H1 (cell line): Measurements from ENCODE around the gene ASIC5. TPM values are rescaled to one million over a fixed set of nuclear protein-coding genes. Genes with fewer than 3 reads are reported as not detected.

Experiments used
- CTCF ChIA-PET: fragments of 300-600 bp; sonication (Branson Sonifier 250); formaldehyde crosslinking; loops from one replicate; lab custom pipeline; 2021; ENCODE audit not compliant: partially characterized antibody; lab: Charles Lee
- POLR2A ChIA-PET: fragments of 300-600 bp; sonication (Branson Sonifier 250); formaldehyde crosslinking; loops from one replicate; lab custom pipeline; 2021; ENCODE audit warnings: inconsistent platforms; ENCODE audit not compliant: partially characterized antibody; lab: Charles Lee
- DNase-seq, 2 experiments: peaks; one replicate each; pipeline versions ENCODE4 v3.0.0 to v3.0.0-alpha.2; 2010 to 2022; ENCODE audit warnings: low spot score in 2 of 2, low read depth in 1 of 2, mixed read lengths in 1 of 2
- FAIRE-seq: peaks from 2 replicates; lab custom pipeline; 2011; peaks lifted over from hg19 to GRCh38; lab: Jason Lieb, UNC
- H2AFZ ChIP-seq: 2 replicates; pipeline ENCODE4 v1.8.1; 2012; ENCODE audit warnings: low read length, inconsistent platforms
- H2AK5ac ChIP-seq: 2 replicates; pipeline ENCODE4 v1.6.1; 2013; ENCODE audit warnings: low read depth, low read length
- H2BK120ac ChIP-seq: replicated peaks from 2 replicates; pipeline ENCODE3; 2013; ENCODE audit warnings: low read depth, low read length, inconsistent platforms
- H2BK12ac ChIP-seq: 2 replicates; pipeline ENCODE4 v1.6.1; 2013; ENCODE audit warnings: low read depth, low read length
- H2BK15ac ChIP-seq: 2 replicates; pipeline ENCODE4 v1.6.1; 2013; ENCODE audit warnings: low read length
- H2BK20ac ChIP-seq: 2 replicates; pipeline ENCODE4 v1.6.1; 2013; ENCODE audit warnings: low read length
- H2BK5ac ChIP-seq: 2 replicates; pipeline ENCODE4 v1.6.1; 2013; ENCODE audit warnings: low read depth, low read length
- H3K14ac ChIP-seq: 2 replicates; pipeline ENCODE4 v1.6.1; 2013; ENCODE audit warnings: inconsistent platforms; ENCODE audit not compliant: insufficient read length
- H3K18ac ChIP-seq: 2 replicates; pipeline ENCODE4 v1.6.1; 2013; ENCODE audit warnings: low read length; ENCODE audit errors: extremely low read depth
- H3K23ac ChIP-seq: 2 replicates; pipeline ENCODE4 v1.6.1; 2013; ENCODE audit warnings: inconsistent platforms; ENCODE audit not compliant: insufficient read length
- H3K23me2 ChIP-seq: 2 replicates; pipeline ENCODE4 v1.6.1; 2013; ENCODE audit warnings: low read depth, low read length
- H3K27ac ChIP-seq: 2 replicates; pipeline ENCODE4 v1.6.1; 2011; ENCODE audit warnings: low read depth, low read length, inconsistent platforms
- H3K27me3 ChIP-seq, 4 experiments: replicated peaks in 1 of 4; 1 replicate in 1 of 4; 2 replicates in 3 of 4; pipeline versions ENCODE4 v1.6.1 to v1.8.1; 2011 to 2013; ENCODE audit warnings: low read length in 3 of 4, mild to moderate bottlenecking in 3 of 4, inconsistent platforms in 2 of 4, mixed read lengths in 2 of 4, moderate library complexity in 1 of 4; ENCODE audit not compliant: control insufficient read depth in 3 of 4, insufficient read depth in 3 of 4; ENCODE audit errors: extremely low read depth in 1 of 4
- H3K36me3 ChIP-seq, 4 experiments: 2 replicates each; pipeline versions ENCODE4 v1.6.1 to v1.8.1; 2011 to 2013; ENCODE audit warnings: mild to moderate bottlenecking in 4 of 4, low read length in 3 of 4, moderate library complexity in 2 of 4, control low read depth in 1 of 4, inconsistent platforms in 1 of 4; ENCODE audit not compliant: insufficient read depth in 4 of 4, control insufficient read depth in 2 of 4
- H3K4ac ChIP-seq: replicated peaks from 2 replicates; pipeline ENCODE3; 2013; ENCODE audit warnings: low read length, low read depth, mixed read lengths, inconsistent platforms; ENCODE audit not compliant: insufficient read length
- H3K4me1 ChIP-seq, 4 experiments: replicated peaks in 1 of 4; 1 replicate in 1 of 4; 2 replicates in 3 of 4; pipeline versions ENCODE4 v1.6.1 to v1.8.1; 2011 to 2013; ENCODE audit warnings: low read length in 3 of 4, inconsistent platforms in 2 of 4, mixed read lengths in 1 of 4; ENCODE audit not compliant: insufficient read depth in 4 of 4, control insufficient read depth in 3 of 4
- H3K4me2 ChIP-seq, 2 experiments: 2 replicates each; pipeline versions ENCODE4 v1.6.1 to v1.8.1; 2011 to 2013; ENCODE audit warnings: low read depth in 2 of 2, low read length in 2 of 2, control low read depth in 1 of 2, inconsistent platforms in 1 of 2, mild to moderate bottlenecking in 1 of 2; ENCODE audit not compliant: insufficient read depth in 1 of 2
- H3K4me3 ChIP-seq, 4 experiments: fragments of 200-600, 300-600 bp in 1 of 4; sonication (generic), shearing (Covaris generic), sonication (Bioruptor Twin) in 1 of 4; 2 replicates each; pipeline versions ENCODE4 v1.5.1 to v1.8.1; 2011 to 2016; ENCODE audit warnings: low read length in 4 of 4, low read depth in 3 of 4, control low read depth in 2 of 4, inconsistent platforms in 2 of 4, mild to moderate bottlenecking in 2 of 4, mixed read lengths in 1 of 4, moderate library complexity in 1 of 4; ENCODE audit not compliant: insufficient read depth in 2 of 4; ENCODE audit errors: extremely low read depth in 1 of 4
- H3K56ac ChIP-seq: replicated peaks from 2 replicates; pipeline ENCODE3; 2013; ENCODE audit warnings: low read depth, mild to moderate bottlenecking, mixed read lengths, low read length, inconsistent platforms; ENCODE audit not compliant: insufficient read length
- H3K79me1 ChIP-seq: 2 replicates; pipeline ENCODE4 v1.6.1; 2013; ENCODE audit warnings: low read depth, low read length, control low read depth
- H3K79me2 ChIP-seq, 2 experiments: 2 replicates each; pipeline versions ENCODE4 v1.6.1 to v1.8.1; 2012 to 2013; ENCODE audit warnings: low read length in 2 of 2, mild to moderate bottlenecking in 2 of 2, inconsistent platforms in 1 of 2; ENCODE audit not compliant: insufficient read depth in 2 of 2, control insufficient read depth in 1 of 2
- H3K9ac ChIP-seq, 4 experiments: replicated peaks in 1 of 4; 1 replicate in 1 of 4; 2 replicates in 3 of 4; pipeline versions ENCODE4 v1.6.1 to v1.8.1; 2011 to 2013; ENCODE audit warnings: low read depth in 3 of 4, low read length in 3 of 4, control low read depth in 2 of 4, mild to moderate bottlenecking in 2 of 4, moderate library complexity in 2 of 4, inconsistent platforms in 1 of 4; ENCODE audit errors: extremely low read depth in 1 of 4
- H3K9me3 ChIP-seq, 2 experiments: 2 replicates each; pipeline versions ENCODE4 v1.6.1 to v1.8.1; 2012 to 2013; ENCODE audit warnings: mild to moderate bottlenecking in 2 of 2, moderate library complexity in 2 of 2, control low read depth in 1 of 2, inconsistent platforms in 1 of 2, low read depth in 1 of 2, low read length in 1 of 2, mixed read lengths in 1 of 2; ENCODE audit not compliant: insufficient read depth in 2 of 2
- H4K20me1 ChIP-seq, 2 experiments: replicated peaks in 1 of 2; 2 replicates each; pipeline versions ENCODE3 to v1.8.1; 2011 to 2013; ENCODE audit warnings: inconsistent platforms in 2 of 2, low read length in 2 of 2, mild to moderate bottlenecking in 1 of 2; ENCODE audit not compliant: insufficient read depth in 2 of 2, control insufficient read depth in 1 of 2
- H4K5ac ChIP-seq: 2 replicates; pipeline ENCODE4 v1.6.1; 2013; ENCODE audit warnings: low read length, low read depth, mixed read lengths, inconsistent platforms; ENCODE audit not compliant: insufficient read length
- H4K8ac ChIP-seq: 2 replicates; pipeline ENCODE4 v1.8.0; 2013; ENCODE audit warnings: mild to moderate bottlenecking, moderate library complexity, low read length, inconsistent platforms; ENCODE audit not compliant: insufficient read depth; ENCODE audit errors: extremely low read depth
- H4K91ac ChIP-seq: replicated peaks from 2 replicates; pipeline ENCODE3; 2013; ENCODE audit warnings: low read length, mixed read lengths, inconsistent platforms; ENCODE audit not compliant: insufficient read length
- ATF3 ChIP-seq: IDR thresholded peaks from 2 replicates; pipeline ENCODE4 v1.6.1; 2011; ENCODE audit warnings: low read depth, mild to moderate bottlenecking, low read length; ENCODE audit not compliant: insufficient read depth
- BACH1 ChIP-seq: IDR thresholded peaks from 2 replicates; pipeline ENCODE4 v1.6.1; 2012; ENCODE audit warnings: low read length, improper control_type of control experiment
- CEBPB ChIP-seq: IDR thresholded peaks from 2 replicates; pipeline ENCODE4 v1.6.1; 2012; ENCODE audit warnings: low read depth, low read length
- HDAC6 ChIP-seq: IDR thresholded peaks from one replicate; pipeline ENCODE4 v1.7.1; 2012; ENCODE audit warnings: low read depth, mild to moderate bottlenecking, inconsistent platforms, low read length, moderate library complexity
- NRF1 ChIP-seq: IDR thresholded peaks from 2 replicates; pipeline ENCODE4 v1.6.1; 2011; ENCODE audit warnings: mild to moderate bottlenecking, low read depth, low read length, improper control_type of control experiment
- POU5F1 ChIP-seq: IDR thresholded peaks from 2 replicates; pipeline ENCODE4 v1.6.1; 2011; ENCODE audit warnings: low read depth, mild to moderate bottlenecking, low read length, moderate library complexity
- RAD21 ChIP-seq, 2 experiments: IDR thresholded peaks in 1 of 2; conservative IDR thresholded peaks in 1 of 2; 2 replicates each; pipeline ENCODE4 v1.6.1; 2011; ENCODE audit warnings: low read depth in 2 of 2, low read length in 2 of 2, improper control_type of control experiment in 1 of 2, inconsistent platforms in 1 of 2, mild to moderate bottlenecking in 1 of 2, moderate library complexity in 1 of 2
- SIRT6 ChIP-seq: IDR thresholded peaks from one replicate; pipeline ENCODE4 v1.7.1; 2012; ENCODE audit warnings: low read length, inconsistent platforms
- SUZ12 ChIP-seq: fragments of 200-600 bp; sonication (generic); IDR thresholded peaks from 2 replicates; pipeline ENCODE4 v1.6.1; 2012; ENCODE audit warnings: mild to moderate bottlenecking, inconsistent platforms, low read length, moderate library complexity, mixed read lengths
- TAF1 ChIP-seq: IDR thresholded peaks from 2 replicates; pipeline ENCODE4 v1.6.1; 2011; ENCODE audit warnings: mild to moderate bottlenecking, low read depth, low read length
- TBP ChIP-seq: IDR thresholded peaks from 2 replicates; pipeline ENCODE4 v1.6.1; 2011; ENCODE audit warnings: low read depth, low read length, improper control_type of control experiment
- USF2 ChIP-seq: IDR thresholded peaks from 2 replicates; pipeline ENCODE4 v1.6.1; 2011; ENCODE audit warnings: low read length, improper control_type of control experiment
- YY1 ChIP-seq: IDR thresholded peaks from 2 replicates; pipeline ENCODE4 v1.6.1; 2011; ENCODE audit warnings: low read depth, mild to moderate bottlenecking, low read length
- WGBS, 2 experiments: shearing (Covaris generic) in 1 of 2; methylation state at CpG; one replicate each; pipeline versions ENCODE4 v1.1.6 to v1.1.7; 2013 to 2015; ENCODE audit warnings: low lambda C conversion rate in 2 of 2, mixed read lengths in 2 of 2, inconsistent platforms in 1 of 2, low coverage in 1 of 2, missing lambda C conversion rate in 1 of 2; ENCODE audit not compliant: insufficient replicate concordance in 2 of 2, insufficient coverage in 1 of 2, insufficient read length in 1 of 2; ENCODE audit errors: extremely low coverage in 1 of 2, missing lambda C conversion rate in 1 of 2; 5-methylcytosine and 5-hydroxymethylcytosine counted together
- polyA plus RNA-seq, 7 experiments: library from polyadenylated mRNA; depleted of rRNA in 3 of 7; stranded (reverse) in 5 of 7; unstranded in 2 of 7; fragments of >200 nt in 5 of 7; fragments of 200-250 nt in 2 of 7; gene quantifications; 1 replicate in 5 of 7; 2 replicates in 1 of 7; 4 replicates in 1 of 7; pipeline versions ENCODE4 v1.2.1 to v1.2.3, GENCODE V29; 2011 to 2013; ENCODE audit warnings: missing spikeins in 2 of 7, mixed read lengths in 2 of 7
- total RNA-seq: library from RNA; stranded (reverse); fragmentation: NEBNext Ultra II Directional; extraction: Animal tissue kit (Norgen Biotek cat#: 25700); gene quantifications from 2 replicates; pipeline ENCODE4 v1.2.1, GENCODE V29; 2021

The ASIC5 gene
- total and polyA plus RNA-seq, 2 of the 8 experiments (the other 6 are each of a cell fraction or from before 2014, with no cell fraction given): not detected

GRCh38 chr4:155881555-155881954, 15.5 kb upstream of the ASIC5 start:
- FAIRE-seq: no peak
- TF ChIP-seq BACH1 (no peak), RAD21 (IDR thresholded peaks at IDR 0.05 in 1 of 2, conservative IDR thresholded peaks at IDR 0.05 in 1 of 2; ENCODE audit: low read depth in 2 of 2, low read length in 2 of 2) (no peak), CEBPB (no peak), SUZ12 (no peak), POU5F1 (no peak), HDAC6 (no peak), TBP (no peak), SIRT6 (no peak), YY1 (no peak), NRF1 (no peak), USF2 (no peak), TAF1 (no peak), ATF3 (no peak)

More at GRCh38 chr4:155881555-155881954, 15.5 kb upstream of the ASIC5 start:
- H4K8ac ChIP-seq: no peak overlapping the region
- CTCF ChIA-PET: no interaction called here
- no peak overlapping the region for H2AK5ac ChIP-seq
- POLR2A ChIA-PET: no interaction called here
- H4K5ac ChIP-seq: no peak overlapping the region
- H3K9ac ChIP-seq: no peak overlapping the region
- H3K4me2 ChIP-seq: no peak overlapping the region
- no peak overlapping the region for H2BK20ac ChIP-seq
- DNase-seq: no peak
- no peaks in the 10 kb centered on the region for H4K20me1 ChIP-seq
- H3K79me1 ChIP-seq: no peaks in the 10 kb centered on the region
- H3K23me2 ChIP-seq: no peaks in the 10 kb centered on the region
- H2BK12ac ChIP-seq: no peak overlapping the region
- no peak overlapping the region for H3K18ac ChIP-seq
- no peak overlapping the region for H3K14ac ChIP-seq
- no peak overlapping the region for H2BK5ac ChIP-seq
- no peak overlapping the region for H3K4ac ChIP-seq
- H2BK120ac ChIP-seq: no peak overlapping the region
- no peak overlapping the region for H3K27ac ChIP-seq
- no peaks in the 10 kb centered on the region for H3K4me1 ChIP-seq
- H3K36me3 ChIP-seq: no peaks in the 10 kb centered on the region; a peak in 1 of 8 replicates
- no peak overlapping the region for H3K56ac ChIP-seq
- H3K23ac ChIP-seq: no peak overlapping the region
- H3K9me3 ChIP-seq: peaks cover 2 to 12% of the 10 kb centered on the region in 2 experiments; a peak in 3 of 4 replicates
- H3K4me3 ChIP-seq: no peak overlapping the region
- no peaks in the 10 kb centered on the region for H3K79me2 ChIP-seq
- no peaks in the 10 kb centered on the region for H3K27me3 ChIP-seq
- no peak overlapping the region for H2BK15ac ChIP-seq
- H4K91ac ChIP-seq: no peak overlapping the region
- no peak overlapping the region for H2AFZ ChIP-seq
- WGBS, 2 experiments: 90% methylated on average over 1 of the region's 1 CpG; no CpG with 5 or more reads in 1 of the 2 experiments
